Stimulated activated CD4-positive, alpha-beta T cell treated with anti-CD3 and anti-CD28 coated beads, Interleukin-15, amount 100 ng/mL, for 24 hours (primary cell): ENCODE results near the gene CHGA.

ENCODE experiments used
- DNase-seq: peaks from one replicate; pipeline ENCODE4 v3.0.0-alpha.2; 2020

CHGA gene

DNA sequence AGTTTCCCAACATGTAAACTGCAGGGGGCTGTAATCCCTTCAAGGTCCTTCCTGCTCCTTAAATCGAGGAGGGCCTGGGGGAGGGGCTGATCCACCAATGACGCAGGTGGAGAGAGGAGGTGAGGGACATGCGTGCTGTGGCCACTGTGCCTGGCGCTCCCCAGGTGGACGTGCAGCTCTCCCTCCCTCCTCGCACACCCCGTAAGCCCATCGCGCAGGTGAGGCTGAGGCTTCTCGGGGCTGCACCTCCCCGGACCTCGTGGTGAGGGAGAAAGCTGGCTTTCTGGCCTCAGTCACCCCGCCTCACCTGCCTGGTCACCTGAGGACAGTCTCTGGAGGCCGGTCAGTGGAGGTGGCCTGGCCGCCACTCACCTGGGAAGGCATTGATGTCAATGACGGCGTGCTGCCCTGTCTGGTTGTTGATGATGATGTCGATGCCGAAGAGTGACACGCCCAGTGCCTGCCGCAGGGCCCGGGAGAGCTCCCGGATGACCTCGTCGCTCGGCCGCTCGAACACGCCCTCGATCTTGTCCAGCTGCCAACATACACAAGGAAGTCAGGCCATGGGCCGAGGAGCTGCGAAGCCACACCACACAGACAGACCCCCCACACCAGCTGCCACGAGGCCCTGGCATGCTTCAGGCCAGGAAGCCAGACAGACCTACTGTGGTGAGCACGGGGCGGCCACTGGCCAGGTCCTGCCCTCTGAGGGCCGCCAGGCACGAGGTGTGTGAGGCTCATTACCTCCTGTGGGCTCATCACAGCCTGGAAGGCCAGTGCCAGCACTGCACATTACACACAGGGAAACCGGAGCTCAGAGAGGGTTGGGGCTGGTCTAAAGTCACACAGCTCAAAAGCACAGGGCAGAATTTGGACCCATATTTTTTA, 23.3 kb downstream of the CHGA start:
- no peak for DNase-seq

DNA sequence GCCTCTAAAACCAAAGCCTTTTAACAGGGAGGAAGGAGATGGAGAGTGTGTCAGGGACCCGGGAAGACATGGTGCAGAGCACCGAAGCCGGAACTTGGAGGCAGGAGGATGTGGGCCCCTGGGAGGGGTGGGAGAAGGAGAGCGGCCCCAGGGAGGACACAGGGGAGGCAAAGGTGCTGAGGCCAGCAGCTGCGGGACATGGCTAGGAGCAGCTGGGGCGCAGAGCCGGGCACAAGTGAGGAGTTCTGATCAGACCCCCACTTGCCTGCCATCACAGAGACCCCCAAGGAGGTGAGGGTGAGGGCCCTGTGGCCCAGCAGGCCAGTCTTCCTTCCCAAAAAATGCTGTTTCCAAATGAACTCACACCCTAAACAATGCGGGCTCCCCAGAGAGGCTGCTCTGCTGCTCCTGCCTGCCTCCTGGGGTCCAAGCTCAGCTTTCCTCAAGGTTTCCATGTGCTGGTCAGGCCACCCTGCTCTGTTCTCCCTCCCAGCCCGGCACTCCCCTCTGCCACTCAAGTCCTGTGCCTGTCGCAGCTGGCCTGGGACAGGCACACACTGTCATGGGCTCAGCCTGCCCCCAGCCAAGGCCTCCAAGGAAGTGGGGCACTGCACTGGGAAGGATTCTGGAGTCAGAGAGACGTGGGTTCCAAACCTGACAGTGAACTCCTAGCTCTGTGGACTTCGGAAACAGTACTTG, 24.0 kb downstream of the CHGA start:
- DNase-seq: no peak

DNA sequence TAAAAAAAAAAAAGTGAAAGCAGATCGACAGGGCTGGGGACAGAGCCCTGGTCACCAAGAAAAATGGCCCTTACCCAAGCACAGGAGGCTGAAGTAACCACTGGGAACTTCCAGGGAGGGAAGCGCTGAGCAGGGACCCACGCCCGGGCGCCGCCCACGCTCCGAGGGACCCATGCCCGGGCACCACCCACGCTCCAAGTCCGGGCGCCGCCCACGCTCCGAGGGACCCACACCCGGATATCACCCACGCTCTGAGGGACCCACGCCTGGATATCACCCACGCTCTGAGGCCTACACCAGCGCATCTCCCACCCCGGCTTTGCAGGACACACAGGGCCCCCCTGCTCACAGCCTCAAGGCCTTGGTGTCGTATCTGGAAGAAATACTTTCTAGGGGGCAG, 25.7 kb downstream of the CHGA start:
- DNase-seq: no peak

DNA sequence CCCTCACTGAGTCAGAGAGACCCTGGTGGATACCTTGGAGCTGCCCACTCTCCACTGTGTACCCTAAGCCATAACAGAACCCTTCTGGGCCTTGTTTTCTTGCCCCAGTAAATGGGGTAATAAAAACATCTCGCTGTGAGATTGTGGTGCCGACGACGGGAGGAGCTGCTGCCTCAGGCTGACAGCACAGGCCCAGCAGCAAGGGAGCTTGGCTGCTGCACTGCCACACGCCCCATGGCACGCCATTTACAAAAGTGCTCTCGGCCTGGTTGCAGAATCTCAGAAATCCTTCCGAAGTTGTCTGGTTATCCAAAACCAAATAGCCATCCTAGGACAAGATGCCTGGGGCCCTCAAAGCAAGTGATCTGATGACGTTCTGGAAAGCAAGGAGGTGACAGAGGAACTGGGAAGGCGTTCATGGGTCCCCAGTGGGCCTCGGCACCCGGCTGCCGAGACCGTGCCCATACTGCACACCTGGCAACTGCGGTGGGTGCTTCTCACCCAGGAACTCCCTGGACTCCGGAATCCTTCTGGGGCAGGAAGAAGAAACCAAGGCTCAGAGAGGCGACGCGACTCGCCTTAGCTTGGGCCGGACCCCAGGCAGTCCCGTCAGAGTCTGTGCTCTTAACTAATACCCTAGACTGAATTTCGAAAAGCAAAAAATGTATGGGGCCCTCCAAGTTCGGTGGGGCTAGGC, 26.7 kb downstream of the CHGA start:
- DNase-seq: no peak

DNA sequence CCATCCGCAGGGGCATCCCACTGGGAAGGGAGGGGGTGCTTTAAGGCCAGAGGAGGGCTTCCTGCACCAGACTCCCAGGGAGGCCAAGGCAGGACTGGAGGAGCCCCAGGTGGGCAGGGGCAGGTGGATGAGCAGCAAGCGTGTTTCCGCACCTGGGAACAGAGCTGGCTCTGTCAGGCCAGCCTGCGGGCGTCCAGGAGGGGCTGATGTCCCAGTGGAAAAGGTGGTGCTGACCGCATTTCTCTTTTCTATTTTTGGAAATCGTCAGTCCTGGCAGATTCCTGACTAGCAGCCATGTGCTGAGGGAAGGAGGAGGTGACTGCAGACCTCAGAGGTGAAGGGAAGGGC, 27.2 kb downstream of the CHGA start:
- DNase-seq: no peak

DNA sequence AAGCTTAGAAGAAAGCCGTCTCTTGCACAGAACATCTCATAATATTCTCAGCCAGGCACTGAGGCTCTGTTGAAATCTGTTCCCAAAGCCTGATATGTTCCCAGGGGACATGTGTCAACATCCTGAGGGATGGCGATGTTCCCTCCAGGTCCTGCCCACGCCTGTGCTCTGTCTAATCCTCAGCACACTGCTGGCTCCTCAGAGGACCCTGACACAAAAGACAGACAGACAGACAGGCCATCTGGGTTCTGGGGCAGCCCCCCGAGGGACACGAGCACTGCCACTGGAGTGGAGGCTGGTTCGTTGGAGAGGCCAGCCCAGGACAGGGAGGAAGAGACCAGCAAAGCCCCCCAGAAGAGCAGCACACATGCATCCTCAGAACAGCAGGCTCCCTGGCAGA, 27.8 kb downstream of the CHGA start:
- DNase-seq: no peak

- DNase-seq: no peak
Measured at GRCh38 chr14:92951261-92951660, 28.3 kb downstream of the CHGA start.

GRCh38 chr14:92951912-92952471, 29.0 kb downstream of the CHGA start:
- DNase-seq: peak; percentile 89

GRCh38 chr14:92952481-92953298, 29.7 kb downstream of the CHGA start:
- no peak for DNase-seq

GRCh38 chr14:92953526-92953925, 30.6 kb downstream of the CHGA start:
- no peak for DNase-seq

- DNase-seq: no peak
Measured at GRCh38 chr14:92954933-92955332, 32.0 kb downstream of the CHGA start.

DNA sequence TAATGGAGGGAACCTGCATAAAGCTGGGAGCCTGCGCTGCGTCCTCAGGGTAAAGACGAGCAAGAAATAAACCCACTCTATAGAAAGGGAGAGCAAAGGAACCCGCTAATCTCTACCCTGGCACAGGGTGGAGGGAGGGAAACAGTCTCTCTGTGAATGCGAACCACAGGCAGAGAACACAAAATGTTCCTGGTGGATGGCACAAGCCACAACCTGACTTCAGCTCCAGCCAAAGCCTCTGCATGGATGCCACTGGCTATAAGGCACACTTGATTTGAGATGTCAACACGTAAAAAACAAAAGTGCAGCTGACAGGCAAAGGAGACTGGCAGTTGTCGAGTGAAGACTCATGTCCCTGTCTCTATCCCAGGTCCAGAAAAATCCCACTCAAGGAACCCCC, 32.4 kb downstream of the CHGA start:
- no peak for DNase-seq

DNA sequence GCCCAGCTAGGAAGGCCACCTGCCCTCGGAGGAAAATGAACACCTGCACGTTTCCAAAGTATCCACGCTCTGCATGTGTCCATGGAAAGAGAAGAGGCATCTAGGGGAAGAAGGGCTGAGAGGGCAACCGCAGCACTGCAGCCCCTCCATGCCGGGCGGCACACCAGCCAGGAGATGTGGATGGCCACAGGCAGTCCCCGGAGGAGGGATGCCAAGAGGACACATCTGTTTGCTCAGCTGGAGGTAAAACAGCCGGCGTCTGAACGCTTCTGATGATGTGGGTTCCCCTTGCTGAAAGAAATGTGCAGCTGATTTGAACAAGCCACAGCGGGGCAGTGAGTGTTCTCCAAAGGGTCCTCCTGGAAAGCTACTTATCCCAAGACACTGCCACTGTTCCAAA, 34.0 kb downstream of the CHGA start:
- DNase-seq: no peak

GRCh38 chr14:92958373-92959188, 35.6 kb downstream of the CHGA start:
- DNase-seq: no peak

- DNase-seq: no peak
Measured at GRCh38 chr14:92959189-92959531, 36.2 kb downstream of the CHGA start.

GRCh38 chr14:92959761-92960680, 37.1 kb downstream of the CHGA start:
- DNase-seq: no peak

- DNase-seq: no peak
Measured at GRCh38 chr14:92960706-92961566, 38.0 kb downstream of the CHGA start.

GRCh38 chr14:92961567-92961855, 38.6 kb downstream of the CHGA start:
- no peak for DNase-seq

GRCh38 chr14:92962031-92962830, 39.3 kb downstream of the CHGA start:
- no peak for DNase-seq
